Lower leg skin (tissue), 3 donors: ENCODE measurements around the gene AUTS2.

Experiments used
- CTCF ChIP-seq, 3 donors: fragments of 450-650 bp; IDR thresholded peaks; one replicate each; pipeline ENCODE4 v1.5.1; 2016; ENCODE audit warnings: antibody characterized with exemption in 3 of 3, mild to moderate bottlenecking in 3 of 3, moderate library complexity in 2 of 3
- POLR2A ChIP-seq, 2 donors: fragments of 450-650 bp; IDR thresholded peaks; one replicate each; pipeline ENCODE4 v1.6.1; 2016 to 2017; ENCODE audit warnings: antibody characterized with exemption in 2 of 2, mild to moderate bottlenecking in 1 of 2, moderate library complexity in 1 of 2

GRCh38 chr7:70744492-70744891 is 1146.2 kb downstream of the AUTS2 start:
- no peak for TF ChIP-seq CTCF (IDR thresholded peaks at IDR 0.05)
- no peak for TF ChIP-seq POLR2A (IDR thresholded peaks at IDR 0.05)
